Natural killer cell (primary cell): ENCODE data around the gene TMEM79. TPM values are rescaled to one million over a fixed set of nuclear protein-coding genes. Genes with fewer than 3 reads are reported as not detected.

Experiments
- ATAC-seq, 3 donors: fragments of 150-1000 bp in 2 of 3; fragments of 200-7000 bp in 1 of 3; cut with Tn5 transposase; 1 replicate in 1 of 3; 2 replicates in 2 of 3; pipeline ENCODE4 v1.10.0; 2021; ENCODE audit warnings: mild to moderate bottlenecking in 2 of 3, moderate library complexity in 2 of 3
- DNase-seq, 2 donors: peaks; one replicate each; pipeline versions ENCODE4 v3.0.0 to v3.0.0-alpha.2; 2013 to 2021; ENCODE audit warnings: mixed read lengths in 1 of 2
- H3K27ac ChIP-seq: one replicate; pipeline ENCODE4 v1.5.1; 2013; ENCODE audit warnings: mild to moderate bottlenecking, low read length
- H3K27me3 ChIP-seq: one replicate; pipeline ENCODE4 v1.6.1; 2013; ENCODE audit warnings: low read length; ENCODE audit not compliant: control insufficient read depth, insufficient read depth
- H3K36me3 ChIP-seq: one replicate; pipeline ENCODE4 v1.6.1; 2013; ENCODE audit warnings: low read length; ENCODE audit not compliant: control insufficient read depth, insufficient read depth
- H3K4me1 ChIP-seq: one replicate; pipeline ENCODE4 v1.6.1; 2013; ENCODE audit warnings: low read length; ENCODE audit not compliant: control insufficient read depth, insufficient read depth
- H3K4me3 ChIP-seq: one replicate; pipeline ENCODE4 v1.5.1; 2013; ENCODE audit warnings: low read length
- H3K9me3 ChIP-seq: one replicate; pipeline ENCODE4 v1.6.1; 2013; ENCODE audit warnings: low read length; ENCODE audit not compliant: control insufficient read depth, insufficient read depth
- H3K27ac Mint-ChIP-seq, 2 donors: one replicate each; pipeline ENCODE4 v1.8.0; 2022; ENCODE audit warnings: mild to moderate bottlenecking in 2 of 2, mixed read lengths in 2 of 2, moderate library complexity in 1 of 2
- H3K27me3 Mint-ChIP-seq, 2 donors: one replicate each; pipeline ENCODE4 v1.8.0; 2022; ENCODE audit warnings: low read depth in 2 of 2, mixed read lengths in 2 of 2
- H3K36me3 Mint-ChIP-seq: one replicate; pipeline ENCODE4 v1.8.0; 2022; ENCODE audit warnings: mixed read lengths
- H3K4me1 Mint-ChIP-seq, 2 donors: one replicate each; pipeline ENCODE4 v1.8.0; 2022; ENCODE audit warnings: mixed read lengths in 2 of 2
- H3K4me3 Mint-ChIP-seq: one replicate; pipeline ENCODE4 v1.8.0; 2022; ENCODE audit warnings: mild to moderate bottlenecking, moderate library complexity, mixed read lengths
- H3K9me3 Mint-ChIP-seq, 2 donors: one replicate each; pipeline ENCODE4 v1.8.0; 2022; ENCODE audit warnings: mixed read lengths in 2 of 2
- WGBS: methylation state at CpG from one replicate; pipeline ENCODE4 v1.1.7; 2013; ENCODE audit warnings: missing lambda C conversion rate; ENCODE audit not compliant: insufficient coverage; 5-methylcytosine and 5-hydroxymethylcytosine counted together
- intact Hi-C: fragments of 100-400 bp; cut with micrococcal nuclease; formaldehyde crosslinking; loops from one replicate; pipeline ENCODE4 v1.14.2; 2022
- total RNA-seq, 4 donors: library from RNA; stranded (reverse); fragments of 120-200 nt in 1 of 4; gene quantifications; one replicate each; pipeline versions ENCODE4 v1.2.3 to v1.2.4, GENCODE V29; 2013 to 2022
- TF ChIP-seq, protein P1 (sequence below): fragments of 200-600 bp; IDR thresholded peaks from one replicate; pipeline ENCODE4 v1.8.0; 2022; ENCODE audit warnings: antibody characterized with exemption

Gene TMEM79
- total RNA-seq, 3 donors from 2014 or later (not counting 1 experiment from before 2014, with no cell fraction given), result 3.3 to 5.8 (median 5.0) TPM

DNA sequence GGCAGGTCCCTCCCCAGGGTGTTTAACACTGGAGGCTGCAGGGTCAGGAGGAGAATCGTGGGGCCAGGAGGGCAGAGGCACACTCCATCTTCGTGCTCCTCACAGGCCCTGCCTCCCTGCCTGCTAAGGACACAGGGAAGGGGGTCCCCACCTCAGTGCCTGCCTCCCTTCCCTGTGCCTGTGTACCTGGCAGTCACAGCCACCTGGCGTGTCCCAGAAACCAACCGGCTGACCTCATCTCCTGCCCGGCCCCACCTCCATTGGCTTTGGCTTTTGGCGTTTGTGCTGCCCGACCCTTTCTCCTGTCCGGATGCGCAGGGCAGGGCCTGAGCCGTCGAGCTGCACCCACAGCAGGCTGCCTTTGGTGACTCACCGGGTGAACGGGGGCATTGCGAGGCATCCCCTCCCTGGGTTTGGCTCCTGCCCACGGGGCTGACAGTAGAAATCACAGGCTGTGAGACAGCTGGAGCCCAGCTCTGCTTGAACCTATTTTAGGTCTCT is 42.8 kb upstream of the TMEM79 start:
- Mint-ChIP-seq H3K4me1 (peaks cover 0 to 18% of the 10 kb centered on the region in 2 donors), H3K27ac (no peak overlapping the region), H3K27me3 (no peaks in the 10 kb centered on the region), H3K9me3 (no peaks in the 10 kb centered on the region), H3K4me3 (no peak overlapping the region), H3K36me3 (peaks cover 8% of the 10 kb centered on the region)
- intact Hi-C loops, result no loop called here
- H3K27ac ChIP-seq, result no peak overlapping the region
- no peaks in the 10 kb centered on the region for H3K27me3 ChIP-seq
- WGBS, result 59% methylated on average over 15 of the region's 15 CpGs
- peaks cover 21% of the 10 kb centered on the region for H3K4me1 ChIP-seq
- H3K36me3 ChIP-seq, result peaks cover 30% of the 10 kb centered on the region
- no peak for ATAC-seq
- no peak overlapping the region for H3K4me3 ChIP-seq
- TF ChIP-seq, protein P1, sequence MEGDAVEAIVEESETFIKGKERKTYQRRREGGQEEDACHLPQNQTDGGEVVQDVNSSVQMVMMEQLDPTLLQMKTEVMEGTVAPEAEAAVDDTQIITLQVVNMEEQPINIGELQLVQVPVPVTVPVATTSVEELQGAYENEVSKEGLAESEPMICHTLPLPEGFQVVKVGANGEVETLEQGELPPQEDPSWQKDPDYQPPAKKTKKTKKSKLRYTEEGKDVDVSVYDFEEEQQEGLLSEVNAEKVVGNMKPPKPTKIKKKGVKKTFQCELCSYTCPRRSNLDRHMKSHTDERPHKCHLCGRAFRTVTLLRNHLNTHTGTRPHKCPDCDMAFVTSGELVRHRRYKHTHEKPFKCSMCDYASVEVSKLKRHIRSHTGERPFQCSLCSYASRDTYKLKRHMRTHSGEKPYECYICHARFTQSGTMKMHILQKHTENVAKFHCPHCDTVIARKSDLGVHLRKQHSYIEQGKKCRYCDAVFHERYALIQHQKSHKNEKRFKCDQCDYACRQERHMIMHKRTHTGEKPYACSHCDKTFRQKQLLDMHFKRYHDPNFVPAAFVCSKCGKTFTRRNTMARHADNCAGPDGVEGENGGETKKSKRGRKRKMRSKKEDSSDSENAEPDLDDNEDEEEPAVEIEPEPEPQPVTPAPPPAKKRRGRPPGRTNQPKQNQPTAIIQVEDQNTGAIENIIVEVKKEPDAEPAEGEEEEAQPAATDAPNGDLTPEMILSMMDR, result no peak
- H3K9me3 ChIP-seq, result no peaks in the 10 kb centered on the region
- DNase-seq, result no peak

DNA sequence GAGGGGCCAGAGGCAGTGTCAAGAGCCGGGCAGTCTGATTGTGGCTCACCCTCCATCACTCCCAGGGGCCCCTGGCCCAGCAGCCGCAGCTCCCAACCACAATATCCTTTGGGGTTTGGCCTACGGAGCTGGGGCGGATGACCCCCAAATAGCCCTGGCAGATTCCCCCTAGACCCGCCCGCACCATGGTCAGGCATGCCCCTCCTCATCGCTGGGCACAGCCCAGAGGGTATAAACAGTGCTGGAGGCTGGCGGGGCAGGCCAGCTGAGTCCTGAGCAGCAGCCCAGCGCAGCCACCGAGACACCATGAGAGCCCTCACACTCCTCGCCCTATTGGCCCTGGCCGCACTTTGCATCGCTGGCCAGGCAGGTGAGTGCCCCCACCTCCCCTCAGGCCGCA is 42.2 kb upstream of the TMEM79 start, which contains the start of gene BGLAP:
BGLAP (plus strand) TSS at position 259 of the 400 bp plus-strand sequence; CDS start at position 307, 48 bp downstream.
- TF ChIP-seq, protein P1, result no peak
- H3K9me3 Mint-ChIP-seq, result no peaks in the 10 kb centered on the region
- Histone ChIP-seq H3K27me3 (no peaks in the 10 kb centered on the region), H3K4me3 (no peak within 1 kb of the TSS), H3K36me3 (peaks cover 25% of the 10 kb centered on the region), H3K9me3 (no peaks in the 10 kb centered on the region), H3K4me1 (peaks cover 22% of the 10 kb centered on the region), H3K27ac (no peak within 1 kb of the TSS)
- DNase-seq, result no peak
- no peak within 1 kb of the TSS for H3K4me3 Mint-ChIP-seq
- no peaks in the 10 kb centered on the region for H3K27me3 Mint-ChIP-seq
- intact Hi-C loops, result no loop called here
- no peak within 1 kb of the TSS for H3K27ac Mint-ChIP-seq
- 59% methylated on average over 14 of the region's 14 CpGs for WGBS
- H3K36me3 Mint-ChIP-seq, result peaks cover 8% of the 10 kb centered on the region
- ATAC-seq, result no peak
- peaks cover 0 to 18% of the 10 kb centered on the region in 2 donors for H3K4me1 Mint-ChIP-seq

DNA sequence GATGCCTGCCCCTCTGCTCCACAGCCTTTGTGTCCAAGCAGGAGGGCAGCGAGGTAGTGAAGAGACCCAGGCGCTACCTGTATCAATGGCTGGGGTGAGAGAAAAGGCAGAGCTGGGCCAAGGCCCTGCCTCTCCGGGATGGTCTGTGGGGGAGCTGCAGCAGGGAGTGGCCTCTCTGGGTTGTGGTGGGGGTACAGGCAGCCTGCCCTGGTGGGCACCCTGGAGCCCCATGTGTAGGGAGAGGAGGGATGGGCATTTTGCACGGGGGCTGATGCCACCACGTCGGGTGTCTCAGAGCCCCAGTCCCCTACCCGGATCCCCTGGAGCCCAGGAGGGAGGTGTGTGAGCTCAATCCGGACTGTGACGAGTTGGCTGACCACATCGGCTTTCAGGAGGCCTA is 41.4 kb upstream of the TMEM79 start:
- intact Hi-C loops, result no loop called here
- no peak overlapping the region for H3K27ac Mint-ChIP-seq
- TF ChIP-seq, protein P1, result no peak
- H3K27me3 Mint-ChIP-seq, result no peaks in the 10 kb centered on the region
- DNase-seq (no peak), ATAC-seq (no peak)
- 95% methylated on average over 10 of the region's 10 CpGs for WGBS
- Histone ChIP-seq H3K27me3 (no peaks in the 10 kb centered on the region), H3K27ac (no peak overlapping the region), H3K9me3 (no peaks in the 10 kb centered on the region), H3K4me3 (no peak overlapping the region), H3K4me1 (peaks cover 22% of the 10 kb centered on the region), H3K36me3 (peaks cover 22% of the 10 kb centered on the region)
- peaks cover 8% of the 10 kb centered on the region for H3K36me3 Mint-ChIP-seq
- H3K9me3 Mint-ChIP-seq, result no peaks in the 10 kb centered on the region
- no peak overlapping the region for H3K4me3 Mint-ChIP-seq
- peaks cover 0 to 18% of the 10 kb centered on the region in 2 donors for H3K4me1 Mint-ChIP-seq

DNA sequence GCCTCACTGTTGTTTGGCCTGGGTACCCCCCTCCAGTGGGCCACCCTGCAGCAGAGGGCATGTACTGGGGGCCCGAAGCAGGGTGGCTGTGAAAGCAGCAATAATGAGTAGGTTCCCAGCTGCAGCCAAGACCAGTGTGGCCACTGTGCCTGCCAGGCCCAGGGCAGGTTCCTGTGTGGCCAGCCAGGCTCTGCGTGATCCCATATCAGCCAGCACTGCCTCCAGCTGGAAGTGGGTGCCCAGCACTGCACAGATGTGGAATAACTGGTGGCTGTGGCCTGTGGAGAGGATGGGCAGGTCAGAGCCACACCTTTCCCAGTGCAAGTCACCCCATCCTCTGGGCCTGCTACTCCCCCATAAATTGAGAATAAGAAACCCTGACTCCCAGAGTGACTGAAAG is 40.0 kb upstream of the TMEM79 start:
- H3K27ac Mint-ChIP-seq, result no peak overlapping the region
- 96% methylated on average over 2 of the region's 2 CpGs for WGBS
- intact Hi-C loops, result no loop called here

More for the DNA sequence above, 40.0 kb upstream of the TMEM79 start:
- Histone ChIP-seq H3K36me3 (peaks cover 10% of the 10 kb centered on the region), H3K4me3 (no peak overlapping the region), H3K9me3 (no peaks in the 10 kb centered on the region), H3K4me1 (peaks cover 22% of the 10 kb centered on the region), H3K27ac (no peak overlapping the region), H3K27me3 (no peaks in the 10 kb centered on the region)
- ATAC-seq (no peak), DNase-seq (no peak)
- TF ChIP-seq, protein P1, result no peak
- Mint-ChIP-seq H3K4me3 (no peak overlapping the region), H3K36me3 (peaks cover 8% of the 10 kb centered on the region), H3K9me3 (no peaks in the 10 kb centered on the region), H3K4me1 (peaks cover 0 to 18% of the 10 kb centered on the region in 2 donors), H3K27me3 (no peaks in the 10 kb centered on the region)
